ENCODE data around the gene RNF44. TPM values are rescaled to one million over a fixed set of nuclear protein-coding genes. Genes with fewer than 3 reads are reported as not detected.
A peak's percentile ranks its signal among the peaks of the same experiment; 100 is the strongest.

RNF44 gene
- total and polyA plus RNA-seq, 2 of the 13 experiments (the other 11 are each of a cell fraction or from before 2014, with no cell fraction given) = 9.2 to 16.8 TPM

DNA sequence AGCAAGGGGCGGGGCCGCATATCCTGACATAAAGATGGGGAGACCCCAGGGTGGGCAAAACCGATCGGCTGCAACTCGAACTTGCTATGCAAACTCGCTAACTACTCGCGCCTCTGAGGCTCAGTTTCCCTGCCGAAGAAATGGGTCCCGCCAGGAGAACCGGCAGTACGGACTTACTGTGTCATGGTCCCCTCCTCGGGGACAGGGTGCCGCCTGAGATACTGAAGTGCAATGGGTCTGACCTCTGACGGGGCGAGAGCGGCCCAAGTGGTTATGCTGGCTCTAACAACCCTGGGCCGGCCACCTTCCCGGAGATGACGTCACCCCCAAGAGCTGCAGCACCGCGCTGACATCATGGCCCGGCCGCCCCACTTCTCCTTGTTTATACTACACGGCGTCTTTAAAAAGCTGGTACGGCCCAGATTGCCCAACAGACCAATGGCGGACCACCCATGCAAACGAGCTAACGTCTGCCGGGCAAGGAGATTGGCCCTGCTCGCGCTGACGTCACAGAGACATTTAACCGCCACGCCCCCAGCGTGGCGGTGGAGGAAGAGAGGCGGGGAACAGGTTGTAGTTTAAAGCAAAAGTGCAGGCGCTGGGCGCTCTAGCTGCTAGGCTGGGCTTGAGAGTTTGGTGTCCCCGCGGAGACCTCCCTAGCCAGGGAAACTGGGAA is 490 bp upstream of the RNF44 start (continued):
- TF ChIP-seq STAT6 (CRISPR knock-in tag; IDR thresholded peaks at IDR 0.05; ENCODE audit: borderline replicate concordance) (peak; percentile 68; the same call in 1 of the 2 replicates), ZNF446 (CRISPR knock-in tag; IDR thresholded peaks at IDR 0.05) (peak; percentile 10; the same call in 1 of the 2 replicates), PLRG1 (conservative IDR thresholded peaks at IDR 0.05) (no peak), NBN (conservative IDR thresholded peaks at IDR 0.05) (no peak), FOXK2 (IDR thresholded peaks at IDR 0.05) (peak; percentile 92), ZNF558 (CRISPR knock-in tag; IDR thresholded peaks at IDR 0.05; ENCODE audit: borderline replicate concordance) (no peak), HNF4G (IDR thresholded peaks at IDR 0.05; ENCODE audit: borderline replicate concordance, low read depth, low read length) (no peak), HNF4G (CRISPR knock-in tag; IDR thresholded peaks at IDR 0.05; ENCODE audit: borderline replicate concordance, low read depth) (0 out of 2 replicates have a peak, but pooled peaks have one; percentile 12), SIX1 (CRISPR knock-in tag; IDR thresholded peaks at IDR 0.05; ENCODE audit: borderline replicate concordance) (no peak), ATF3 (CRISPR knock-in tag; IDR thresholded peaks at IDR 0.05) (peak; percentile 71), PITX1 (CRISPR knock-in tag; IDR thresholded peaks at IDR 0.05) (peak; percentile 13; the same call in 1 of the 2 replicates), MED1 (CRISPR knock-in tag; IDR thresholded peaks at IDR 0.05) (no peak), REPIN1 (CRISPR knock-in tag; IDR thresholded peaks at IDR 0.05; ENCODE audit: borderline replicate concordance, low read depth) (no peak; the same call in 1 of the 2 replicates), DRAP1 (CRISPR knock-in tag; IDR thresholded peaks at IDR 0.05) (peak; percentile 91), ZBTB10 (CRISPR knock-in tag; IDR thresholded peaks at IDR 0.05; ENCODE audit: borderline replicate concordance) (peak; percentile 96)
- TF ChIP-seq, protein P1, sequence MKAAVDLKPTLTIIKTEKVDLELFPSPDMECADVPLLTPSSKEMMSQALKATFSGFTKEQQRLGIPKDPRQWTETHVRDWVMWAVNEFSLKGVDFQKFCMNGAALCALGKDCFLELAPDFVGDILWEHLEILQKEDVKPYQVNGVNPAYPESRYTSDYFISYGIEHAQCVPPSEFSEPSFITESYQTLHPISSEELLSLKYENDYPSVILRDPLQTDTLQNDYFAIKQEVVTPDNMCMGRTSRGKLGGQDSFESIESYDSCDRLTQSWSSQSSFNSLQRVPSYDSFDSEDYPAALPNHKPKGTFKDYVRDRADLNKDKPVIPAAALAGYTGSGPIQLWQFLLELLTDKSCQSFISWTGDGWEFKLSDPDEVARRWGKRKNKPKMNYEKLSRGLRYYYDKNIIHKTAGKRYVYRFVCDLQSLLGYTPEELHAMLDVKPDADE (CRISPR knock-in tag; IDR thresholded peaks at IDR 0.05) = no peak
- TF ChIP-seq, protein P2, sequence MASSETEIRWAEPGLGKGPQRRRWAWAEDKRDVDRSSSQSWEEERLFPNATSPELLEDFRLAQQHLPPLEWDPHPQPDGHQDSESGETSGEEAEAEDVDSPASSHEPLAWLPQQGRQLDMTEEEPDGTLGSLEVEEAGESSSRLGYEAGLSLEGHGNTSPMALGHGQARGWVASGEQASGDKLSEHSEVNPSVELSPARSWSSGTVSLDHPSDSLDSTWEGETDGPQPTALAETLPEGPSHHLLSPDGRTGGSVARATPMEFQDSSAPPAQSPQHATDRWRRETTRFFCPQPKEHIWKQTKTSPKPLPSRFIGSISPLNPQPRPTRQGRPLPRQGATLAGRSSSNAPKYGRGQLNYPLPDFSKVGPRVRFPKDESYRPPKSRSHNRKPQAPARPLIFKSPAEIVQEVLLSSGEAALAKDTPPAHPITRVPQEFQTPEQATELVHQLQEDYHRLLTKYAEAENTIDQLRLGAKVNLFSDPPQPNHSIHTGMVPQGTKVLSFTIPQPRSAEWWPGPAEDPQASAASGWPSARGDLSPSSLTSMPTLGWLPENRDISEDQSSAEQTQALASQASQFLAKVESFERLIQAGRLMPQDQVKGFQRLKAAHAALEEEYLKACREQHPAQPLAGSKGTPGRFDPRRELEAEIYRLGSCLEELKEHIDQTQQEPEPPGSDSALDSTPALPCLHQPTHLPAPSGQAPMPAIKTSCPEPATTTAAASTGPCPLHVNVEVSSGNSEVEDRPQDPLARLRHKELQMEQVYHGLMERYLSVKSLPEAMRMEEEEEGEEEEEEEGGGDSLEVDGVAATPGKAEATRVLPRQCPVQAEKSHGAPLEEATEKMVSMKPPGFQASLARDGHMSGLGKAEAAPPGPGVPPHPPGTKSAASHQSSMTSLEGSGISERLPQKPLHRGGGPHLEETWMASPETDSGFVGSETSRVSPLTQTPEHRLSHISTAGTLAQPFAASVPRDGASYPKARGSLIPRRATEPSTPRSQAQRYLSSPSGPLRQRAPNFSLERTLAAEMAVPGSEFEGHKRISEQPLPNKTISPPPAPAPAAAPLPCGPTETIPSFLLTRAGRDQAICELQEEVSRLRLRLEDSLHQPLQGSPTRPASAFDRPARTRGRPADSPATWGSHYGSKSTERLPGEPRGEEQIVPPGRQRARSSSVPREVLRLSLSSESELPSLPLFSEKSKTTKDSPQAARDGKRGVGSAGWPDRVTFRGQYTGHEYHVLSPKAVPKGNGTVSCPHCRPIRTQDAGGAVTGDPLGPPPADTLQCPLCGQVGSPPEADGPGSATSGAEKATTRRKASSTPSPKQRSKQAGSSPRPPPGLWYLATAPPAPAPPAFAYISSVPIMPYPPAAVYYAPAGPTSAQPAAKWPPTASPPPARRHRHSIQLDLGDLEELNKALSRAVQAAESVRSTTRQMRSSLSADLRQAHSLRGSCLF (CRISPR knock-in tag; IDR thresholded peaks at IDR 0.05; ENCODE audit: borderline replicate concordance) = 0 out of 2 replicates have a peak, but pooled peaks have one; percentile 17

All from HepG2 (cell line).